SH-SY5Y (cell line): ENCODE measurements around the gene SAMD1.

ENCODE experiments used
- GATA2 ChIP-seq: IDR thresholded peaks from 2 replicates; pipeline ENCODE4 v1.6.1; 2011; ENCODE audit warnings: mild to moderate bottlenecking, low read depth, low read length
- GATA3 ChIP-seq: IDR thresholded peaks from 2 replicates; pipeline ENCODE4 v1.6.1; 2011; ENCODE audit warnings: low read depth, mild to moderate bottlenecking, low read length, moderate library complexity

DNA sequence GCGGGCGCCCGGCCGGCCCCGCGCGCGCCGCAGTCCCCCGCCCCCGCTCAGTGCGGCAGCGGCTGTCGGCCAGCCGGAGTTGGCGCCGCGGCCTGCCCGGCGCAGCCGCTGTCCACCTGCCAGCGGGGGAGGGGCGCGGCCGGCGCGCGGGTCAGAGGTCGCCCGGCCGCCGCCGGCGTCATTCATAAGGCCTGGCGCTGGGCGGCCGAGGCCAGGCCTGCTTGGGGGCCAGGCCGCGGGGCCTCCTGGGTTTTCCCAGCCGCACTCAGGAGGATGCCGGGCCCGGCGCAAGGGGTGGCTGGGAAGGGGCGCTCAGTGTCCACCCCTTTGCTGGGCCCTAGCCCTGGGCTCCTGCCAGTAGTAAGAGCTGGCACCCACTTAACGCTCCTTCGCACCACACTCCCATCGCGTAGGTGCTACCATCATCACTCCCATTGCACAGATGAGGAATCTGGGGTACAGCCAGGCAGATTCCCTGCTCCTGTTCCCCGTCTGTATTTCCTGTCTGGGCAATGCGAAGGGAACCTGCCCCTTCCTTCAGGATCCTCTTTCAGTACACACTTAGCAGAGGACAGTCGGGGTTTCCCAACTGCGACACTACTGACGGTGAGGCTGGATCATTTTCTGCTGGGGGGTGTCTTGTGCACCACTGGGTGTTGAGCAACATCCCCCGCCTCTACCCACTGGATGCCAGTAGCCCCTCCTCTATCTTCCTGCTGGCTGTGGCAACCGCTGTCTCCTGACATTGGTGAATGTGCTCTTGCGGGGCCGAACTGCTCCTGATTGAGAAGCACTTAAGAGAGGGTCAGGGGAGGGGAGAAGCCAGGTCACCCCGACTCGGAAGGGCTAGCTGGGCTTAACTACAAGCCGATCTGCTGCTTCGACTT is 27.9 kb upstream of the SAMD1 start:
- TF ChIP-seq GATA3 (no peak), GATA2 (no peak)
